GM12874 (cell line): ENCODE measurements around the gene TRAPPC12.

Experiments
- CTCF ChIP-seq: IDR thresholded peaks from 2 replicates; pipeline ENCODE4 v1.5.1; 2011; ENCODE audit warnings: low read depth, mild to moderate bottlenecking, control low read depth, low read length, moderate library complexity; ENCODE audit not compliant: insufficient read depth

Gene TRAPPC12

GRCh38 chr2:3469486-3469885 is 90.0 kb downstream of the TRAPPC12 start:
- no peak for TF ChIP-seq CTCF

GRCh38 chr2:3470166-3470651 is 90.7 kb downstream of the TRAPPC12 start:
- TF ChIP-seq CTCF = no peak

- no peak for TF ChIP-seq CTCF
These were observed 91.6 kb downstream of the TRAPPC12 start for GRCh38 chr2:3470856-3471737.

- TF ChIP-seq CTCF = no peak
These were observed 92.8 kb downstream of the TRAPPC12 start for GRCh38 chr2:3472296-3472695.

GRCh38 chr2:3472966-3473365 is 93.5 kb downstream of the TRAPPC12 start:
- TF ChIP-seq CTCF = no peak

GRCh38 chr2:3475771-3476170 is 96.3 kb downstream of the TRAPPC12 start:
- no peak for TF ChIP-seq CTCF

GRCh38 chr2:3476321-3476984 is 97.0 kb downstream of the TRAPPC12 start:
- TF ChIP-seq CTCF = no peak
